Common myeloid progenitor, CD34-positive (primary cell): ENCODE results near the gene DNAL1.
A peak's percentile ranks its signal among the peaks of the same experiment; 100 is the strongest.

Experiments used
- CTCF ChIA-PET: fragments of 350-600 bp; sonication (Branson Sonifier 250); formaldehyde crosslinking; loops from one replicate; lab custom pipeline; 2021; ENCODE audit warnings: antibody characterized with exemption; lab: Charles Lee
- POLR2A ChIA-PET: fragments of 350-600 bp; sonication (Branson Sonifier 250); formaldehyde crosslinking; loops from one replicate; lab custom pipeline; 2021; ENCODE audit warnings: antibody characterized with exemption; lab: Charles Lee
- DNase-seq, 3 donors: peaks; one replicate each; pipeline versions ENCODE4 v3.0.0 to v3.0.0-alpha.2; 2013
- H3K27ac ChIP-seq, 2 experiments: 1 replicate in 1 of 2; 2 replicates in 1 of 2; pipeline ENCODE4 v1.7.0; 2013; ENCODE audit warnings: inconsistent platforms in 2 of 2, low read length in 2 of 2, mild to moderate bottlenecking in 2 of 2, low read depth in 1 of 2, moderate library complexity in 1 of 2; ENCODE audit not compliant: severe bottlenecking in 2 of 2, insufficient read depth in 1 of 2, poor library complexity in 1 of 2
- H3K27me3 ChIP-seq, 5 experiments: replicated peaks in 2 of 5; 1 replicate in 3 of 5; 2 replicates in 2 of 5; pipeline versions ENCODE4 v1.6.1 to v1.7.0; 2013; ENCODE audit warnings: low read length in 4 of 5, mild to moderate bottlenecking in 2 of 5, moderate library complexity in 2 of 5, inconsistent platforms in 1 of 5; ENCODE audit not compliant: insufficient read depth in 5 of 5, control insufficient read depth in 4 of 5
- H3K36me3 ChIP-seq, 4 experiments: 1 replicate in 2 of 4; 2 replicates in 2 of 4; pipeline versions ENCODE4 v1.6.1 to v1.7.0; 2013; ENCODE audit warnings: low read length in 3 of 4, control low read depth in 1 of 4, mild to moderate bottlenecking in 1 of 4; ENCODE audit not compliant: control insufficient read depth in 4 of 4, insufficient read depth in 4 of 4
- H3K4me1 ChIP-seq, 4 experiments: 1 replicate in 3 of 4; 2 replicates in 1 of 4; pipeline versions ENCODE4 v1.6.1 to v1.7.1; 2013; ENCODE audit warnings: low read length in 3 of 4, mild to moderate bottlenecking in 3 of 4, control low read depth in 1 of 4, inconsistent platforms in 1 of 4, moderate library complexity in 1 of 4; ENCODE audit not compliant: control insufficient read depth in 4 of 4, insufficient read depth in 4 of 4; ENCODE audit errors: control extremely low read depth in 1 of 4
- H3K4me3 ChIP-seq, 7 experiments: 1 replicate in 4 of 7; 2 replicates in 3 of 7; pipeline versions ENCODE4 v1.5.1 to v1.7.0; 2013; ENCODE audit warnings: mild to moderate bottlenecking in 7 of 7, low read length in 6 of 7, moderate library complexity in 6 of 7, inconsistent platforms in 2 of 7, low read depth in 2 of 7, control low read depth in 1 of 7; ENCODE audit not compliant: insufficient read depth in 4 of 7, control insufficient read depth in 1 of 7; ENCODE audit errors: extremely low read depth in 1 of 7
- H3K9me3 ChIP-seq, 5 experiments: 1 replicate in 4 of 5; 2 replicates in 1 of 5; pipeline versions ENCODE4 v1.6.1 to v1.7.1; 2013; ENCODE audit warnings: low read length in 4 of 5, mild to moderate bottlenecking in 2 of 5, inconsistent platforms in 1 of 5, low read depth in 1 of 5, moderate library complexity in 1 of 5; ENCODE audit not compliant: control insufficient read depth in 4 of 5, insufficient read depth in 2 of 5; ENCODE audit errors: control extremely low read depth in 1 of 5
- WGBS: methylation state at CpG from one replicate; pipeline ENCODE4 v1.1.5; 2013; ENCODE audit not compliant: insufficient coverage; 5-methylcytosine and 5-hydroxymethylcytosine counted together

Gene DNAL1

DNA sequence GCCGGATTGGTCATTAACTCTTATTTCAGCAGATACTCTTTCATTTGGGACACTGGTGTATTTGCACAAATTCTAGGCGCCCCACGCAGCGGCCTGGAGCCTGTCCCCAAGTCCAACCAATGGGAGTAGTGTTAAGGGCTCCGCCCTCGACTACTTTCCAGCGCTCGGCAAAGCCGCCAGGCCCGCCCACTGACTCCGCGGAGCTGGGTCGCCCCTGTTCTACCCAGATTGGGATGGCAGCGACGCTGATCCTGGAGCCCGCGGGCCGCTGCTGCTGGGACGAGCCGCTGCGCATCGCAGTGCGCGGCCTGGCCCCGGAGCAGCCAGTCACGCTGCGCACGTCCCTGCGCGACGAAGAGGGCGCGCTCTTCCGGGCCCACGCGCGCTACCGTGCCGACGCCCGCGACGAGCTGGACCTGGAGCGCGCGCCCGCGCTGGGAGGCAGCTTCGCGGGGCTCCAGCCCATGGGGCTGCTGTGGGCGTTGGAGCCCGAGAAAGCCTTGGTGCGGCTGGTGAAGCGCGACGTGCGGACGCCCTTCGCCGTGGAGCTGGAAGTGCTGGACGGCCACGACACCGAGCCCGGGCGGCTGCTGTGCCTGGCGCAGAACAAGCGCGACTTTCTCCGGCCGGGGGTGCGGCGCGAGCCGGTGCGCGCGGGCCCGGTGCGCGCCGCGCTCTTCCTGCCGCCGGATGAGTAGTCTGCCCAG, 32.3 kb upstream of the DNAL1 start, which contains the start of gene ACOT6:
ACOT6 (plus strand) TSS at position 179 of the 707 bp plus-strand sequence; CDS start at position 234, 55 bp downstream.
- ChIA-PET CTCF (interaction anchor here (0.9 to 1.5 kb wide), 8 partner anchors 8 to 172 kb away, joined by 3 to 5 read pairs (median 3); no protein-coding TSS in a partner anchor), POLR2A (interaction anchor here (0.6 kb wide), 1 partner anchor 33 kb away, joined by 3 read pairs; no protein-coding TSS in a partner anchor)
- under 1% methylated on average over 64 of the region's 84 CpGs for WGBS

DNA sequence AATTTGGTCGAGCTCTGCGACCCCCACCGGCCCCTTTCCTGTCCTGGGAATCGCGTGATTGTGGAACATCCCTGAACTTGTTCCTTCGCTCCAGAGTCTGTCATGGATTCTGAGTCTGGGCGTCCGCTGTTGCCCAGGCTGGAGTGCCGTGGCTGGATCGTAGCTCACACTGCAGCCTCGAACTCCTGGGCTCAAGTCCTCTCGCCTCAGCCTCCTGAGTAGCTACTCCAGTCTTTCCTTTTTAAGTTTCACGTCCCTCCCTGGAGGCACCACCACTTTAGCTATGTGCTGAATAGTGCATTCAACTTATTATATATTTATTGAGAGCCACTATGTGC, 31.8 kb upstream of the DNAL1 start:
- POLR2A ChIA-PET: interaction anchor here (0.6 kb wide), 1 partner anchor 34 kb away, joined by 3 read pairs; no protein-coding TSS in a partner anchor
- CTCF ChIA-PET: interaction anchor here (0.6 to 1.5 kb wide), 10 partner anchors 9 to 171 kb away, joined by 3 to 5 read pairs (median 3); no protein-coding TSS in a partner anchor
- H3K9me3 ChIP-seq: no peaks in the 10 kb centered on the region
- H3K27ac ChIP-seq: no peak overlapping the region
- peaks cover 0 to 9% (median 6%) of the 10 kb centered on the region in 4 experiments for H3K4me1 ChIP-seq
- H3K27me3 ChIP-seq: peaks cover 0 to 4% (median 0%) of the 10 kb centered on the region in 5 experiments
- no peak for DNase-seq
- peak overlapping the region; percentile 23 to 85 (median 75) for H3K4me3 ChIP-seq
- WGBS: 3% methylated on average over 11 of the region's 13 CpGs
- no peaks in the 10 kb centered on the region for H3K36me3 ChIP-seq

More for the DNA sequence above, 32.3 kb upstream of the DNAL1 start, which contains the start of gene ACOT6:
- peaks cover 0 to 9% (median 6%) of the 10 kb centered on the region in 4 experiments for H3K4me1 ChIP-seq
- peak; percentile 71 to 90 (median 76) for DNase-seq
- H3K9me3 ChIP-seq: no peaks in the 10 kb centered on the region
- no peak within 1 kb of the TSS for H3K27ac ChIP-seq
- H3K36me3 ChIP-seq: no peaks in the 10 kb centered on the region
- peak within 1 kb of the TSS; percentile 23 to 85 (median 75) for H3K4me3 ChIP-seq
- peaks cover 0 to 4% (median 0%) of the 10 kb centered on the region in 5 experiments for H3K27me3 ChIP-seq

DNA sequence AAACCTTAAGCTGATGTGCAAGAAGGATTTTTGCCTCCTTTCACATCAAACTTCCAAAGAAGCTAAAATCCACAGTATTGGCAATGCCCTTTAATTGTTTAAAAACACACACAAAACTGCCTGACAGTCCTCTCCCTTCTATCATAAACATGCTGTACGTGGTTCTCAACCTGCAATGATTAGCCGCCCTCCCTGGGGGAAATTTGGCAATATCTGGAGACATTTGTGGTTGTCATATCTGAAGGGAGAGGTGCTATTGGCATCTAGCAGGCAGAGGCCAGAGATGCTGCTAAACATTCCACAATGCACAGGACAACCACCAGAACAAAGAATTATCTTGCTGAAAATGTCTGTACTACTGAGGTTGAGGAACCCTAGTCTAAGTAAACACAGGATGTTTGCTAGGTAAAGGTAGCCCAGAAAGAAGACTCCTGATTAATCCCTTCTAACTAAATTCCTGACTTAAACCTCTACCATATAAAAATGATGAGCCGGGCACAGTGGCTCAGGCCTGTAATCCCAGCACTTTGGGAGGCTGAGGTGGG, 31.3 kb upstream of the DNAL1 start:
- H3K27ac ChIP-seq: no peak overlapping the region
- CTCF ChIA-PET: interaction anchor here (0.6 to 1.5 kb wide), 10 partner anchors 9 to 171 kb away, joined by 3 to 5 read pairs (median 3); no protein-coding TSS in a partner anchor
- peak overlapping the region in 2 of 7 experiments; percentile 81 to 85 for H3K4me3 ChIP-seq
- no peaks in the 10 kb centered on the region for H3K36me3 ChIP-seq
- H3K27me3 ChIP-seq: peaks cover 0 to 4% (median 0%) of the 10 kb centered on the region in 5 experiments
- no CpG with 5 or more reads among the region's 3 CpGs for WGBS
- POLR2A ChIA-PET: interaction anchor here (0.6 kb wide), 1 partner anchor 34 kb away, joined by 3 read pairs; no protein-coding TSS in a partner anchor
- no peaks in the 10 kb centered on the region for H3K9me3 ChIP-seq
- DNase-seq: no peak
- peaks cover 0 to 9% (median 6%) of the 10 kb centered on the region in 4 experiments for H3K4me1 ChIP-seq

DNA sequence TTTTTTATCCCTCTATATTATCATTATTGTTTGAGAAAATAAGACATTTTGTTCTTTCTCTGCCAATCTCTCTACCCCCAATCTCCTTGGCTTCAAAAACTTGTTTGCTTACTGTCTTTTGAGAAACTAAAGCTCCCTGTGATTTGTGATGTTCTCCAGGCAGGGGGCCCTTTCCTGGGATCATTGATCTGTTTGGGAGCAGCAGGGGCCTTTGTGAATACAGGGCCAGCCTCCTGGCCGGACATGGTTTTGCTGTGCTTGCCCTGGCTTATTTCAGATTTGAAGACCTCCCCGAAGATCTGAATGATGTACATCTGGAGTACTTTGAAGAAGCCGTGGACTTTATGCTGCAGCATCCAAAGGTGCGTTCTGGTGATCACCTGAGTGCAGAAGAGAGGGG, 28.0 kb upstream of the DNAL1 start:
- no peak overlapping the region for H3K4me3 ChIP-seq
- no peak overlapping the region for H3K27ac ChIP-seq
- no peaks in the 10 kb centered on the region for H3K9me3 ChIP-seq
- WGBS: 92% methylated on average over 4 of the region's 4 CpGs
- DNase-seq: no peak
- peaks cover 0 to 4% (median 0%) of the 10 kb centered on the region in 5 experiments for H3K27me3 ChIP-seq
- H3K36me3 ChIP-seq: no peaks in the 10 kb centered on the region
- ChIA-PET POLR2A (no interaction called here), CTCF (no interaction called here)
- peaks cover 0 to 9% (median 6%) of the 10 kb centered on the region in 4 experiments for H3K4me1 ChIP-seq

DNA sequence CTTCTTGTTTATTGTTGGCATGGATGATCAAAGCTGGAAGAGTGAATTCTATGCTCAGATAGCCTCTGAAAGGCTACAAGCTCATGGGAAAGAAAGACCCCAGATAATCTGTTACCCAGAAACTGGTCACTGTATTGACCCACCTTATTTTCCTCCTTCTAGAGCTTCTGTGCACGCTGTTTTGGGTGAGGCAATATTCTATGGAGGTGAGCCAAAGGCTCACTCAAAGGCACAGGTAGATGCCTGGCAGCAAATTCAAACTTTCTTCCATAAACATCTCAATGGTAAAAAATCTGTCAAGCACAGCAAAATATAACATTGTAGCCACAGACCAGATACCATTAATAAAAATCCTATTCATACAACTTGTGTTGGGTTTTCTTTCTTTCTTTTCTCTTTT, 25.3 kb upstream of the DNAL1 start:
- POLR2A ChIA-PET: no interaction called here
- Histone ChIP-seq H3K27ac (no peak overlapping the region), H3K4me3 (no peak overlapping the region), H3K9me3 (peaks cover 0 to 3% (median 0%) of the 10 kb centered on the region in 5 experiments), H3K4me1 (no peaks in the 10 kb centered on the region), H3K36me3 (no peaks in the 10 kb centered on the region), H3K27me3 (no peaks in the 10 kb centered on the region)
- CTCF ChIA-PET: interaction anchor here (0.6 to 1.0 kb wide), 3 partner anchors 15 to 845 kb away, joined by 3 read pairs; no protein-coding TSS in a partner anchor
- no CpG with 5 or more reads among the region's 1 CpG for WGBS
- no peak for DNase-seq

DNA sequence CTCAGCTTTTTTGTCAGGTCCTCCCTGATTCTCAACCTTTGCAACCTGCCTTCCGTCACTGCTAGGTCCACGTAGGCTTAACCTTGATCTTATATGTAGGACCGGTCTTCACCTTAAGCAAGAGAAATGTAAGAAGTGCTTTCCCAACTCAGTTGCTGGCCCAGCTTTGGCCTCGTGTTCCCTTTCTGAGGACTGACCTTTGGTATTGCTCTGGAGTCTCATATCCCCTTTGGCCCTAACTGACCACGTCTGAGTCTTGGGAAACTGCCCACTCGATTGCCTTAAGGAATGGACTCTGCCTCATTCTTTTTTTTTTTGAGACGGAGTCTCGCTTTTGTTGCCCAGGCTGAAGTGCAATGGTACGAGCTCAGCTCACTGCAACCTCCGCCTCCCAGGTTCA, 24.5 kb upstream of the DNAL1 start:
- Histone ChIP-seq H3K9me3 (peaks cover 0 to 3% (median 0%) of the 10 kb centered on the region in 5 experiments), H3K4me1 (no peaks in the 10 kb centered on the region), H3K27ac (no peak overlapping the region), H3K4me3 (no peak overlapping the region), H3K36me3 (no peaks in the 10 kb centered on the region), H3K27me3 (no peaks in the 10 kb centered on the region)
- DNase-seq: no peak
- POLR2A ChIA-PET: no interaction called here
- CTCF ChIA-PET: interaction anchor here (0.7 kb wide), 1 partner anchor 844 kb away, joined by 3 read pairs; no protein-coding TSS in a partner anchor
- WGBS: 99% methylated on average over 9 of the region's 10 CpGs
